Ovary (tissue), 9 donors: Measurements from ENCODE around the gene CELF2. TPM values are rescaled to one million over a fixed set of nuclear protein-coding genes. Genes with fewer than 3 reads are reported as not detected.
A peak's percentile ranks its signal among the peaks of the same experiment; 100 is the strongest.

Experiments used
- DNase-seq, 5 donors: peaks; one replicate each; pipeline ENCODE4 v3.0.0-alpha.2; 2019 to 2020
- H3K27ac ChIP-seq, 2 donors: fragments of 200-600 bp; one replicate each; pipeline versions ENCODE4 v1.5.1 to v1.8.0; 2019 to 2022
- H3K27me3 ChIP-seq: fragments of 200-600 bp; one replicate; pipeline ENCODE4 v1.8.0; 2022
- H3K36me3 ChIP-seq: fragments of 200-600 bp; sonication (generic); one replicate; pipeline ENCODE4 v1.5.1; 2019
- H3K4me1 ChIP-seq: one replicate; pipeline ENCODE4 v1.8.1; 2013; ENCODE audit warnings: mild to moderate bottlenecking, moderate library complexity; ENCODE audit not compliant: insufficient read depth
- H3K4me3 ChIP-seq: fragments of 200-600 bp; sonication (generic); one replicate; pipeline ENCODE4 v1.5.1; 2017
- H3K9me3 ChIP-seq, 2 donors: fragments of 200-600 bp in 1 of 2; sonication (generic) in 1 of 2; one replicate each; pipeline versions ENCODE4 v1.5.1 to v1.8.1; 2013 to 2019; ENCODE audit warnings: mild to moderate bottlenecking in 1 of 2, moderate library complexity in 1 of 2
- CTCF ChIP-seq, 3 donors: fragments of 450-650 bp in 2 of 3; fragments of 200-600 bp in 1 of 3; IDR thresholded peaks; one replicate each; pipeline versions ENCODE4 v1.5.1 to v1.8.0; 2016 to 2022; ENCODE audit warnings: antibody characterized with exemption in 3 of 3, mild to moderate bottlenecking in 1 of 3
- EP300 ChIP-seq: sonication (generic); formaldehyde crosslinking; IDR thresholded peaks from one replicate; pipeline ENCODE4 v1.6.1; 2017; ENCODE audit warnings: antibody characterized with exemption
- POLR2A ChIP-seq: fragments of 450-650 bp; IDR thresholded peaks from one replicate; pipeline ENCODE4 v1.6.1; 2017; ENCODE audit warnings: antibody characterized with exemption, mild to moderate bottlenecking, moderate library complexity
- WGBS, 3 donors: extraction: QIAGEN DNeasy Blood & Tissue Kit in 1 of 3; methylation state at CpG; one replicate each; pipeline versions ENCODE4 v1.1.5 to v1.1.7; 2013 to 2017; 5-methylcytosine and 5-hydroxymethylcytosine counted together
- intact Hi-C, 4 donors: fragments of 100-400 bp; cut with DNase I; formaldehyde crosslinking; loops; one replicate each; pipeline versions ENCODE4 v1.11.0 to v1.15.1; 2022 to 2023
- polyA plus RNA-seq, 2 donors: library from polyadenylated mRNA; stranded (reverse); fragments of 200-250 nt in 1 of 2; fragments of 350-450 nt in 1 of 2; fragmentation: Illumina TruSeq in 1 of 2; extraction: RNeasy Lipid Tissue Mini Kit (QIAGEN cat#74804) in 1 of 2; gene quantifications; one replicate each; pipeline ENCODE4 v1.2.3, GENCODE V29; 2013 to 2014
- total RNA-seq, 7 donors: library from RNA; depleted of rRNA in 2 of 7; stranded (reverse); fragments of >200 nt in 2 of 7; fragmentation: NEBNext Ultra II Directional in 3 of 7; extraction: Animal tissue kit (Norgen Biotek cat#: 25700) in 3 of 7; gene quantifications; one replicate each; pipeline versions ENCODE4 v1.1.0 to v1.2.4, GENCODE V29; 2016 to 2023
- donor health status: DM: no; HTN: no; CAD: no; lungs with moderate emphysema.
- donor health status: DM: no; HTN: no; CAD: no.
- donor health status: Bipolar disorder and iron deficiency.
- donor health status: DM: yes; HTN: yes; CAD: no.
- donor health status: DM: no; HTN: no; CAD: no.
- donor health status: DM: yes; HTN: yes; CAD: no.

Gene CELF2
- total and polyA plus RNA-seq, 9 donors: 38.8 to 107 (median 69.0) TPM

DNA sequence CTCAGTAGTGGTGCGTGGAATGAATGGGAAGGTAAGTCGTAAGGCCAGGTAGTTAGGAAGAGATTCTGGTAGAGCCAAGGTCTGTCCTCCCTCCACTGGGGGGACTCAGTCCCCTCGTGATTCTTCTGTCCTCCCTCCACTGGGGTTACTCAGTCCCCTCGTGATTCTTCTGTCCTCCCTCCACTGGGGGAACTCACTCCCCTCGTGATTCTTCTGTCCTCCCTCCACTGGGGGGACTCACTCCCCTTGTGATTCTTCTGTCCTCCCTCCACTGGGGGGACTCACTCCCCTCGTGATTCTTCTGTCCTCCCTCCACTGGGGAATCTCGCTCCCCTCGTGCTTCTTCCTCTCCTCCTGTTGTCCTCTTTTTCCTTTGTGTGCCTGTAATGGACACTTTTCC is 125.1 kb downstream of the CELF2 start:
- DNase-seq: no peak
- Histone ChIP-seq H3K27ac (no peak overlapping the region), H3K9me3 (no peaks in the 10 kb centered on the region), H3K4me1 (peaks cover 8% of the 10 kb centered on the region), H3K4me3 (no peak overlapping the region), H3K36me3 (no peaks in the 10 kb centered on the region), H3K27me3 (no peaks in the 10 kb centered on the region)
- no peak for TF ChIP-seq CTCF (IDR thresholded peaks at IDR 0.05)
- no peak for TF ChIP-seq EP300
- intact Hi-C loops: loop anchor here in 1 of 4 donors (10.0 kb wide), 1 partner anchor 1788 kb away; no protein-coding TSS in a partner anchor
- WGBS, 3 donors: 87 to 90% (median 90%) methylated on average over 8 of the region's 8 CpGs

- WGBS, 3 donors: 92 to 97% (median 92%) methylated on average over 5 of the region's 5 CpGs
- Histone ChIP-seq H3K27ac (no peak overlapping the region), H3K4me3 (no peak overlapping the region), H3K36me3 (no peaks in the 10 kb centered on the region), H3K27me3 (no peaks in the 10 kb centered on the region), H3K9me3 (no peaks in the 10 kb centered on the region), H3K4me1 (peaks cover 8% of the 10 kb centered on the region)
- no peak for DNase-seq
- TF ChIP-seq CTCF (IDR thresholded peaks at IDR 0.05) (no peak), POLR2A (no peak), EP300 (no peak)
- intact Hi-C loops: loop anchor here in 1 of 4 donors (10.0 kb wide), 1 partner anchor 1788 kb away; no protein-coding TSS in a partner anchor
Measured at GRCh38 chr10:11143242-11143641, 125.6 kb downstream of the CELF2 start.

- H3K9me3 ChIP-seq: no peaks in the 10 kb centered on the region
- no peak overlapping the region for H3K4me3 ChIP-seq
- DNase-seq: no peak
- intact Hi-C loops: loop anchor here in 1 of 4 donors (10.0 kb wide), 1 partner anchor 1790 kb away; no protein-coding TSS in a partner anchor
- H3K4me1 ChIP-seq: peaks cover 13% of the 10 kb centered on the region
- peak overlapping the region in 1 of 2 donors; percentile 3 for H3K27ac ChIP-seq
- WGBS, 3 donors: 71 to 74% (median 74%) methylated on average over 11 of the region's 11 CpGs
- no peaks in the 10 kb centered on the region for H3K36me3 ChIP-seq
- no peaks in the 10 kb centered on the region for H3K27me3 ChIP-seq
- TF ChIP-seq EP300 (no peak), CTCF (IDR thresholded peaks at IDR 0.05) (no peak), POLR2A (no peak)
Measured at GRCh38 chr10:11144626-11145494, 127.2 kb downstream of the CELF2 start.

- Histone ChIP-seq H3K27ac (no peak overlapping the region), H3K4me1 (peaks cover 14% of the 10 kb centered on the region), H3K27me3 (no peaks in the 10 kb centered on the region), H3K4me3 (no peak overlapping the region), H3K36me3 (no peaks in the 10 kb centered on the region), H3K9me3 (no peaks in the 10 kb centered on the region)
- DNase-seq: no peak
- intact Hi-C loops: loop anchor here in 1 of 4 donors (10.0 kb wide), 1 partner anchor 1791 kb away; no protein-coding TSS in a partner anchor
- TF ChIP-seq EP300: no peak
- no peak for TF ChIP-seq POLR2A
- TF ChIP-seq CTCF (IDR thresholded peaks at IDR 0.05): no peak
- WGBS, 3 donors: 42 to 47% (median 47%) methylated on average over 3 of the region's 3 CpGs
Measured at GRCh38 chr10:11145495-11145855, 127.8 kb downstream of the CELF2 start.
